GM04504 (cell line): Measurements from ENCODE around the gene KIDINS220.

ENCODE experiments used
- DNase-seq: peaks from one replicate; pipeline ENCODE4 v3.0.0-alpha.2; 2012; ENCODE audit warnings: low read depth

Gene KIDINS220

GRCh38 chr2:8697190-8697589 lies 140.2 kb downstream of the KIDINS220 start:
- no peak for DNase-seq

DNA sequence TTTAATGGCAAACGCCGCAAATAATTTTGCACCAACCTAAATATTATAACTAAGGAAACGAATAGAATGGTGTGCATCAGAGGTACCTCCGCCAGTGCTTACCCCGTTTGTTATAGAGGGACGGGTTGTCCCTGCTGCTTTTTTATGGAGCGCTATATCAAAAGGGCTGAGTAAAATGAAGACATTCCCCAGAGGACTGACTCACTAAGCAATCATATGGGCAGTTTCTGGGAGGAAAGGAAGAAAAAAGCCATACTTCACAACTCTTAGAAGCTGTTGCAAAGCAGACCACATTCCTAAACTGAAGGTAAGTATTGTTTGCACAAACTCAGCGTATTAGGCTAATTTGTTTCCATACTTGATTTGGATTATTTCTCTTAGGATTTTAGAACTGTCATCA lies 142.7 kb downstream of the KIDINS220 start:
- no peak for DNase-seq

- DNase-seq, result no peak
Measured at GRCh38 chr2:8693157-8693821, 144.1 kb downstream of the KIDINS220 start.

DNA sequence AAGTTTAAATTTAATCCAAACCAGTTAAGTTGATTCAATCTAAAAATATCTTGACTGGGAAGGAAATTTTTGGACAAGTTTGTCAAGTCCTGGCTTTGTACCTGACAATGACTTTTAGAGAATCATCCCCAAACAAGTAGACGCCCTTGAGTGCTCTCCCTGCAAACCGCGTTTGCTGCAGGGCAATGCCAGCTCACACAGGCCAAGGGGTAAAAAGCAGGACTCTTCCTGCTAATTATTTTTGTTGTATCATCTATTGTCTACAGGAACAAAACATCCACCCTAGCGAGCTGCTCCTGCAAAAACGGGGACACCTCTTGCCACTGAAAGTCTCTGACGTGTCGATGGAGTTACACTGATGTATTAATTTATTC lies 144.6 kb downstream of the KIDINS220 start:
- no peak for DNase-seq

DNA sequence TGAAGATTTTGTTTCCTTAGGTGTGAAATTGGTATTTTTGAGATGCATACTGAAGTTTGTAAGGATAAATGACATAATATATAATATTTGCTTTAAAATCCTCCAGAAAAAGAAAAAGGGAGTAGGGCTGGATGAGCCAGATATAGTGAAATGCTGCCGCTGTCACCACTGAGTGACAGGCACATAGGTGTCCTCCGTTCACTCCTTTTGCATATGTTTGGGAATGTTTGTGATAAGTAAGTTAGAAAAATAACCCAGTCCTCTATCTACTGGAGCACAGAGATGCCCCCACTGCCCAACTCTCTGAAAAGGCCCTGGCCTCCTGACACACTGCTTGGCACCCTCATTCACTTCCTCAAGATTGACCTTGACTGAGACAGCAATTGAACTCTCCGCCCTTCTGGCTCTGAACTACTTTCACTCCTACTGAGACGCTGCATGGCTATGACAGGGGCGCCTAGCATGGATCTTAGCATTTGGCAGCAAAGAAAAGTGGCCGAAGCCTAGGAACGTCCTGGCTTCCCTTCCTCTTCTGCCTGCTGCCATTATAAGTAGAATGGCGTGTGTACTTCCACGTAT lies 145.5 kb downstream of the KIDINS220 start:
- DNase-seq, result no peak

DNA sequence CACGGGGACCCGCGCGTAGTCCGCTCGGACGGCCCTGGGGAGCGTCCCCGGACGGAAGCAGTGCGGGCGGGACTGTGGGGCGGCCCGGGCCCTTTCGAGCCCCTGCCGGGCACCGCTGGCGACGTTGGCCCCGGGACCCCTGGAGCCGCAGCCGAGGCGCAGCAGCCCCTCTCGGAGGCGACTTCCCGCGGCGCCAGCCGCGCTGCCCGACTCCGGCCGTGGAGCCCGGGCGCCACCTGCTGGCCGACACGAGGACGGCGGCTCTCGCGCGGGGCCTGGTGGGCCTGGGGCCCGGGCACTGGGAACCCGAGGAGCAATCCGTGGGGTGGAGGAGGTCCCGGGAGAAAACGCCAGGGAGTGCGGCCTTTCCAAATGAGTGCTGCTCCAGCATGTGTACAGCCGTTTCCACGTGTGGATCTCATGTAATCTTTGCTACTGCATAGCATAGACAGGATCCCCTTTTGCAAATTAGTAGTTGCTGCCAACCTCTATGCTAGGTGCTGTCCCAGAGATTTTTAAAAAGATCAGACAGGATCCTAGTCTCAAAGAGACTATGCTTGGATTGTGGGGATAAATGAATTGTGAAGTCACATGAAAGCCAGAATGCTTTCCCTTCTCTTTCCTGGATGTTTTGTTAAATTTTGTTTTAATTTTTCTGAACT lies 151.6 kb downstream of the KIDINS220 start:
- DNase-seq, result no peak

DNA sequence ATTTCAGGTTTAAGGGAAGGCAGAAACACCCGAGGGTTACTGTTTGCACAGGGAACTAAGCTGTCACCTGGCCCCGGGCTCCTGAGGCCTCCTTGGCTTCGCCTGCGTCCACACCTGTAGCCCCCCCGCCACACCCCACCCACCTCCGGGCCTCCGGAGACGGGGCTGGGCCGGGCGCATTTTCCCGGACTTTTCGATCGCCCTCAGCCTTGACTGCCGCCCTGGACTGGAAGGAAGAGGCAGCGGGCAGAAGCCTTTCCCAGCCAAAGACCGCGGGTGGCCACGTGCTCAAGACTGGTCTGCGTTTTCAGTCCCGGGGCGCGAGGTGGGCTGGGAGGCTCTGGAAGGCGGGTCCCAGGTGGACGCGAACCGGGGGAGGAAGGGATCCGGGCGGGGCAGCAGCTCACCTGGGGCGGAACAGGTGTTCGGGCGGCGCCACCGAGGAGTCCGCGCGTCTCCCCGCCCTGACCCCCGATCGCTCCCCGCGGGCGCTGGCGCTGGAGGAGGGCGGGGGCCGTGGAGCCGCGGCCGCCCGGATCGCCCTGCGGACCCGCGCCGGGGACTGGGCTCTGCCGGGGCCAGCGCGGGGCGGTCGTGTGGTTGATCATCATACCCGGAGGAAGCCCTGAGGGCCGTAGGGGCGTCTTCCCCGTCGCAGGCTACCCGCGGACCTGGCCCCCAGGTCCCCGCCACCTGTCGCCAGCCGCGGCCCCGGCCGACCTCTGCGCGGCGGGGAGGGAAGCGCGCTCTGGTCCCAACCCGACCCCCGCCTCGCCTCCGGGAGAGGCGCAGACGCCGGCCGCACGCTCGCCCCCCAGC lies 152.3 kb downstream of the KIDINS220 start:
- DNase-seq, result no peak

GRCh38 chr2:8684540-8684877 lies 152.9 kb downstream of the KIDINS220 start:
- DNase-seq, result no peak

GRCh38 chr2:8682719-8683667 lies 154.4 kb downstream of the KIDINS220 start:
- DNase-seq, result no peak

DNA sequence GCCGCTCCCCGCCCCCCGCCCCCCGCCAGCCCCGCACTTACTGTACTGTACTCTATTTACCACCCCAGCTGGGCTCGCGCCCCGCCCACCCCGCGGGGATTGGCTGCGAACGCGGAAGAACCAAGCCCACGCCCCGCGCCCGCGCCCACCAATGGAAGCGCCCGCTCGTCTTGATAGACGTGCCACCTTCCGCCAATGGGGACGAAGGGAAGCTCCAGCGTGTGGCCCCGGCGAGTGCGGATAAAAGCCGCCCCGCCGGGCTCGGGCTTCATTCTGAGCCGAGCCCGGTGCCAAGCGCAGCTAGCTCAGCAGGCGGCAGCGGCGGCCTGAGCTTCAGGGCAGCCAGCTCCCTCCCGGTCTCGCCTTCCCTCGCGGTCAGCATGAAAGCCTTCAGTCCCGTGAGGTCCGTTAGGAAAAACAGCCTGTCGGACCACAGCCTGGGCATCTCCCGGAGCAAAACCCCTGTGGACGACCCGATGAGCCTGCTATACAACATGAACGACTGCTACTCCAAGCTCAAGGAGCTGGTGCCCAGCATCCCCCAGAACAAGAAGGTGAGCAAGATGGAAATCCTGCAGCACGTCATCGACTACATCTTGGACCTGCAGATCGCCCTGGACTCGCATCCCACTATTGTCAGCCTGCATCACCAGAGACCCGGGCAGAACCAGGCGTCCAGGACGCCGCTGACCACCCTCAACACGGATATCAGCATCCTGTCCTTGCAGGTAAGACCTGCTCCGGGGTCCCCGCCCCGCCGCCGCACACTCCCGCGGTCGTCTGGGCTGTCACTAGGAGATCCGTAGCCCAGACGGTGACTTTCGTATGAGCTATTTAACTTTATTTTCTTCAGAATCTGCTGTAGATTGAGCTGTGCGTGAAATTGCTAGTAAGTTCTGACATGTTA lies 155.4 kb downstream of the KIDINS220 start, which contains the start of gene ID2:
Gene ID2 (plus strand): TSS at position 271 of the 907 bp plus-strand sequence. CDS start 110 bp downstream, at position 381.
- DNase-seq, result peak; percentile 99

GRCh38 chr2:8680822-8681760 lies 156.3 kb downstream of the KIDINS220 start:
- no peak for DNase-seq

- DNase-seq, result no peak
Measured at GRCh38 chr2:8679827-8680731, 157.3 kb downstream of the KIDINS220 start.

DNA sequence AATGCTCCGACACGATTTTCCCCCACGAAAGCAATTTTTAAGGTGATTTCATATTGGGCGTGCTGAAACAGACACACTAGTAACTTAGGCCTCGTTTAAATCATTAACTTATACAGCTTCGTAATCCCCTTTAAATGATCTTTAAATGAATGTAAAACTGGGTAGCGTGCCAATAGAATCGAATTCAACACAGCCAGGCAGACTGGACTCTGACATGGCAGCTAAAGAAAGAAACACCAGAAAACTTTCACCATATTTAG lies 157.9 kb downstream of the KIDINS220 start:
- no peak for DNase-seq
